Stomach (tissue), 9 donors: ENCODE data around the gene WASF3. TPM values are rescaled to one million over a fixed set of nuclear protein-coding genes. Genes with fewer than 3 reads are reported as not detected.

Experiments used
- DNase-seq, 2 donors: peaks; one replicate each; pipeline versions ENCODE4 v3.0.0 to v3.0.0-alpha.2; 2013 to 2019
- H3K27ac ChIP-seq, 5 donors: fragments of 200-600 bp in 4 of 5; sonication (generic) in 4 of 5; one replicate each; pipeline ENCODE4 v1.5.1; 2013 to 2019; ENCODE audit warnings: mild to moderate bottlenecking in 1 of 5, moderate library complexity in 1 of 5
- H3K27me3 ChIP-seq, 3 donors: fragments of 200-600 bp; sonication (generic); one replicate each; pipeline ENCODE4 v1.5.1; 2017 to 2019; ENCODE audit warnings: mixed run types in 1 of 3
- H3K36me3 ChIP-seq, 4 donors: fragments of 200-600 bp; sonication (generic); 1 replicate in 3 of 4; 2 replicates in 1 of 4; pipeline ENCODE4 v1.5.1; 2016 to 2019
- H3K4me1 ChIP-seq, 4 donors: fragments of 200-600 bp; sonication (generic); one replicate each; pipeline ENCODE4 v1.5.1; 2016 to 2019
- H3K4me3 ChIP-seq, 4 donors: fragments of 200-600 bp; sonication (generic) in 3 of 4; one replicate each; pipeline ENCODE4 v1.5.1; 2016 to 2019; ENCODE audit warnings: mild to moderate bottlenecking in 1 of 4
- H3K9me3 ChIP-seq, 4 donors: fragments of 200-600 bp; sonication (generic); one replicate each; pipeline ENCODE4 v1.5.1; 2016 to 2019
- EP300 ChIP-seq: sonication (generic); formaldehyde crosslinking; IDR thresholded peaks from one replicate; pipeline ENCODE4 v1.6.1; 2017; ENCODE audit warnings: antibody characterized with exemption
- POLR2A ChIP-seq, 4 donors: fragments of 450-650 bp; IDR thresholded peaks; one replicate each; pipeline ENCODE4 v1.6.1; 2016; ENCODE audit warnings: antibody characterized with exemption in 4 of 4, control low read depth in 2 of 4, mild to moderate bottlenecking in 1 of 4, moderate library complexity in 1 of 4
- POLR2AphosphoS5 ChIP-seq, 3 donors: sonication (generic); formaldehyde crosslinking; IDR thresholded peaks; one replicate each; pipeline ENCODE4 v1.6.1; 2016; ENCODE audit warnings: antibody characterized with exemption in 3 of 3
- WGBS, 5 donors: extraction: QIAGEN DNeasy Blood & Tissue Kit in 3 of 5; methylation state at CpG; one replicate each; pipeline versions ENCODE4 v1.1.5 to v1.1.7; 2013 to 2018; 5-methylcytosine and 5-hydroxymethylcytosine counted together
- intact Hi-C: fragments of 100-400 bp; cut with DNase I; formaldehyde crosslinking; loops from one replicate; pipeline ENCODE4 v1.15.1; 2023; ENCODE audit warnings: low total_unique reads
- polyA plus RNA-seq, 3 donors: library from polyadenylated mRNA; stranded (reverse); fragments of 200-250 nt; gene quantifications; one replicate each; pipeline ENCODE4 v1.2.3, GENCODE V29; 2013
- total RNA-seq, 5 donors: library from RNA; depleted of rRNA; stranded (reverse); fragments of >200 nt; gene quantifications; one replicate each; pipeline versions ENCODE4 v1.1.0 to v1.2.3, GENCODE V29; 2014 to 2016
- TF ChIP-seq, protein P1 (sequence below), 7 experiments: fragments of 450-650 bp in 4 of 7; fragments of 200-600 bp in 3 of 7; sonication (generic) in 3 of 7; IDR thresholded peaks; one replicate each; pipeline ENCODE4 v1.5.1; 2016 to 2019; ENCODE audit warnings: antibody characterized with exemption in 7 of 7, control low read depth in 2 of 7, mild to moderate bottlenecking in 1 of 7
- donor health status: healthy with polysubstance abuse.
- donor health status: Bipolar disorder and iron deficiency.
- donor health status: healthy.

The WASF3 gene
- total and polyA plus RNA-seq, 8 donors: 0.87 to 12.8 (median 10.2) TPM

DNA sequence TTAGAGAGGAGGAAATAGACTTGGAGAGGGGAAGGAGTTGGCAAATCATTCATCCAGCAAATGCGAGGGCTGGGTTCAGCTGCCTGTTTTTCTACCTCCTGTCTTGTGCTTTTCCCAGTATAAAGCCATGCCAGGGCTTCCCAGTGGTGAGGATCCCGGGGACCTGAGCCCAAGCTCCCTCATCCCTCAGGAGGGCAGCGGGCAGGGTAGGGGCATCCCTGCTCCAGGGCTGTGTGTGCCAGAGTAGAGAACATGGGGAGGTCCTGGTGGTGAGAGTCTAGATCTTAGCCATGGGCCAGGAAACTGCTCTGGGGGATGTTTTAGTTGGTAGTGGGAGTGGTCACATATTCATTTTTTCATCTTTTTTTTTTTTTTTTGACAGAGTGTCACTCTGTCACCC, 159.5 kb downstream of the WASF3 start:
- Histone ChIP-seq H3K27ac (no peak overlapping the region), H3K4me1 (no peaks in the 10 kb centered on the region), H3K4me3 (no peak overlapping the region), H3K9me3 (peaks cover 0 to 7% (median 0%) of the 10 kb centered on the region in 4 donors), H3K36me3 (no peaks in the 10 kb centered on the region), H3K27me3 (peaks cover 0 to 8% (median 0%) of the 10 kb centered on the region in 3 donors)
- TF ChIP-seq POLR2A (IDR thresholded peaks at IDR 0.05): no peak
- no peak for TF ChIP-seq EP300
- intact Hi-C loops: loop anchor here (10.0 kb wide), 1 partner anchor 208 kb away; no protein-coding TSS in a partner anchor
- WGBS, 5 donors: 74 to 90% (median 86%) methylated on average over 2 to 3 of the region's 3 CpGs
- DNase-seq: no peak

DNA sequence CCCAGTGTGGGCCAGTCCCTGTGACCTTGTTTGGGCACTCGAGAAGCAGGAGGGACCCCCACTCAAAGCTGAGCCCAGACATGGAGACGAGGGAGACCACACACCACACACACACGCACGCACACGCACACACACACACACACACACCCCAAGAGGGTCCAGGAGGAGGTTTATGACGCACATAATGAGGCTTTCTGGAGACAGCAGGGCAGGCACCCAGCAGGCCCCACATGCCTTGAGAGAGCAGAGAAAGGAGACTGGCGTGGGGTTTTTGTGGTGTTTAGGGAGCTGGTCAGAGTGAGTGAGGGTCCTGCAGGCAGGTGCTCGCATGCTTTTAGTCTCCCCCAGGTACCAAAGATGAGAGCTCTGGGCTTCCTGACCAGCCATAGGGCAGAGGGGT, 160.7 kb downstream of the WASF3 start:
- intact Hi-C loops: loop anchor here (10.0 kb wide), 1 partner anchor 207 kb away; no protein-coding TSS in a partner anchor
- WGBS, 5 donors: 63 to 88% (median 81%) methylated on average over 5 to 8 of the region's 8 CpGs
- Histone ChIP-seq H3K36me3 (no peaks in the 10 kb centered on the region), H3K27me3 (peaks cover 0 to 9% (median 0%) of the 10 kb centered on the region in 3 donors), H3K9me3 (no peaks in the 10 kb centered on the region), H3K4me1 (no peaks in the 10 kb centered on the region), H3K4me3 (no peak overlapping the region), H3K27ac (no peak overlapping the region)
- DNase-seq: no peak
- no peak for TF ChIP-seq POLR2A (IDR thresholded peaks at IDR 0.05)
- TF ChIP-seq POLR2AphosphoS5 (IDR thresholded peaks at IDR 0.05): no peak
- TF ChIP-seq EP300: no peak
- TF ChIP-seq, protein P1, sequence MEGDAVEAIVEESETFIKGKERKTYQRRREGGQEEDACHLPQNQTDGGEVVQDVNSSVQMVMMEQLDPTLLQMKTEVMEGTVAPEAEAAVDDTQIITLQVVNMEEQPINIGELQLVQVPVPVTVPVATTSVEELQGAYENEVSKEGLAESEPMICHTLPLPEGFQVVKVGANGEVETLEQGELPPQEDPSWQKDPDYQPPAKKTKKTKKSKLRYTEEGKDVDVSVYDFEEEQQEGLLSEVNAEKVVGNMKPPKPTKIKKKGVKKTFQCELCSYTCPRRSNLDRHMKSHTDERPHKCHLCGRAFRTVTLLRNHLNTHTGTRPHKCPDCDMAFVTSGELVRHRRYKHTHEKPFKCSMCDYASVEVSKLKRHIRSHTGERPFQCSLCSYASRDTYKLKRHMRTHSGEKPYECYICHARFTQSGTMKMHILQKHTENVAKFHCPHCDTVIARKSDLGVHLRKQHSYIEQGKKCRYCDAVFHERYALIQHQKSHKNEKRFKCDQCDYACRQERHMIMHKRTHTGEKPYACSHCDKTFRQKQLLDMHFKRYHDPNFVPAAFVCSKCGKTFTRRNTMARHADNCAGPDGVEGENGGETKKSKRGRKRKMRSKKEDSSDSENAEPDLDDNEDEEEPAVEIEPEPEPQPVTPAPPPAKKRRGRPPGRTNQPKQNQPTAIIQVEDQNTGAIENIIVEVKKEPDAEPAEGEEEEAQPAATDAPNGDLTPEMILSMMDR (IDR thresholded peaks at IDR 0.05): no peak

DNA sequence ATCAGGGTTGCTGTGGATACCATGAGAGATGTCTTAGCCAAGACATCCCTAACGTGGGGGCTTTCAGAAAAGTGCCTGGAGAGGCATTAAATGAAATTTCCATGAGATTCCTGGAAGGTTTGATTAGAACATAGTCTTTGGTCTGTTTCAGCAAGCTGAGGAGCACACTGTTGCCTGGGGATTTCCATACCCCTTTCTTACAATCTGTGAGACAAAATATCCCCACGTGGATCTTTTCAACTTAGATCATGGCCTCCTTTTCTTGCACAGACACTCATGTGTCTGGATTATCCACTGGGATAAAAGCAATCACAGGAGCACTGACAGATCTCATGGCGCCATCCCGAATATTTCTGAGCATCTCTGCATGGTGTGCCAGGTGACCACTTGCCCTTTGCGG, 161.4 kb downstream of the WASF3 start:
- Histone ChIP-seq H3K36me3 (no peaks in the 10 kb centered on the region), H3K4me1 (no peaks in the 10 kb centered on the region), H3K9me3 (no peaks in the 10 kb centered on the region), H3K4me3 (no peak overlapping the region), H3K27me3 (peaks cover 0 to 9% (median 0%) of the 10 kb centered on the region in 3 donors), H3K27ac (no peak overlapping the region)
- WGBS, 5 donors: 74 to 86% (median 79%) methylated on average over 5 of the region's 5 CpGs
- intact Hi-C loops: loop anchor here (10.0 kb wide), 1 partner anchor 206 kb away; no protein-coding TSS in a partner anchor
- DNase-seq: no peak
- TF ChIP-seq EP300 (no peak), POLR2A (IDR thresholded peaks at IDR 0.05) (no peak), POLR2AphosphoS5 (IDR thresholded peaks at IDR 0.05) (no peak)
- TF ChIP-seq, protein P1 (IDR thresholded peaks at IDR 0.05): no peak

DNA sequence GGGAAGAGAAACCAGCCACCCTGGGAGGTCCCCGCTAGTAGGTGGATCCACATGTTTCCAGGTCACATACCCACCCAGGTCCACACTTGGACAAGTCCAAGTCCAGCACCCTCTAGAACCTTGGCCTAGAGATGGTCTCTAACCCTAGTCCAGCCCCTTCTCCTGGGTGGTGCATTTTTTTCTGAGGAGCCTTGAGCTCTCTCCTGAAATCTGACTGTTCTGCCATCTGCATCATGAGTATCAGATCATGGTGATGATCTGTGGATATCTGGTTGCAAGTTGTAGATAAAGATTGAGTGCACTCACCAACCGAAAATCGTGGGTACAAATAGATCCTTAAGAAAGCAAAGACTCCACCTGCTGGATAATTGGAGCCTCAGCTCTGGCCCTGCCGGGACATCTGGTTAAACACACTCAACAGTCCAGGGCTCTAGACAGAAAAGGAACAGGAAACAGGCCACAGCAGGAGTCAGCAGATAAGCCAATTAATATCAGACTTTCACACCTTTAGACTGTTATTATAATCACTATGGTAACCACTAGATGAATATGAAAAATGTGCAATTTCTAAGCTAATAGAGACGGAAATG, 162.0 kb downstream of the WASF3 start:
- intact Hi-C loops: loop anchor here (10.0 kb wide), 1 partner anchor 205 kb away; no protein-coding TSS in a partner anchor
- TF ChIP-seq, protein P1 (IDR thresholded peaks at IDR 0.05): no peak
- TF ChIP-seq POLR2AphosphoS5 (IDR thresholded peaks at IDR 0.05) (no peak), POLR2A (IDR thresholded peaks at IDR 0.05) (no peak), EP300 (no peak)

More for the DNA sequence above, 162.0 kb downstream of the WASF3 start:
- 38 to 64% (median 47%) methylated on average over 5 of the region's 5 CpGs for WGBS, 5 donors
- Histone ChIP-seq H3K27me3 (peaks cover 0 to 9% (median 0%) of the 10 kb centered on the region in 3 donors), H3K27ac (no peak overlapping the region), H3K9me3 (no peaks in the 10 kb centered on the region), H3K36me3 (no peaks in the 10 kb centered on the region), H3K4me1 (no peaks in the 10 kb centered on the region), H3K4me3 (no peak overlapping the region)
- DNase-seq: no peak
